Middle frontal gyrus (tissue), 1 donor: Measurements from ENCODE around the gene MUC6.

Experiments used
- DNase-seq: peaks from one replicate; pipeline ENCODE4 v3.0.0-alpha.2; 2015; ENCODE audit warnings: low spot score; ENCODE audit errors: extremely low spot score

MUC6 gene

DNA sequence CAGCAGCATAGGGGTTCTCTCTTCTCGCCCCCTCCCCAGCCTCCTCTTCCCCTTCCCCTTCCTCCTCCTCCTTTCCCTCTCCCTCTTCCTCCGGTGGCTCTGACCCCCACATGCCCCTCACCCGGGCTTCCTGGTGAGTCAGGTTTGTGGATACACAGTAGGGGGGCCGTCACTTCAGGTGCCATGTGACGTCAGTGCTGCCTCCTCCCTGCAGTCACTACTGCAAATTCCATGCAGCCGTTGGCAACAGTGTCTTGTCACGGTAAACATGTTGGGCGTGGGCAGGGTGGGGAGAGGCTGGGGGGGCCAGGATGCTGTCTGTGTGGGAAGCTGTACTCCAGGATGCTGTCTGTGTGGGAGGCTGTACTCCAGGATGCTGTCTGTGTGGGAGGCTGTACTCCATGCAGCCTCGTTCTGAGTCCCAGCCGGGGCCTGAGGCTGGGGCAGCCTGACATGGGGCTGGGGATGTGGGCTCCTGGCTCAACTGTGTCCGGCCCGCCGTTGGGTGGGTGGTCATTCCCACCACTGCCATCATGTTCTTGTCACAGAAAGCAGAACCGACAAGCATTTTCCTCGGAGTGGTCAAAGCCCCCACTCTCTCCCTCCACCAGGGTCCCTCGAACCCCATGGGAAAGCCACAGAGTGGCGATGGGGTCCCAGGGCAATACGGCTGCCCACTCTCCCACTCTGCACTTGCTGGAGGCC, 35.8 kb upstream of the MUC6 start:
- DNase-seq = no peak

GRCh38 chr11:1071571-1072115, 35.1 kb upstream of the MUC6 start:
- DNase-seq = no peak

DNA sequence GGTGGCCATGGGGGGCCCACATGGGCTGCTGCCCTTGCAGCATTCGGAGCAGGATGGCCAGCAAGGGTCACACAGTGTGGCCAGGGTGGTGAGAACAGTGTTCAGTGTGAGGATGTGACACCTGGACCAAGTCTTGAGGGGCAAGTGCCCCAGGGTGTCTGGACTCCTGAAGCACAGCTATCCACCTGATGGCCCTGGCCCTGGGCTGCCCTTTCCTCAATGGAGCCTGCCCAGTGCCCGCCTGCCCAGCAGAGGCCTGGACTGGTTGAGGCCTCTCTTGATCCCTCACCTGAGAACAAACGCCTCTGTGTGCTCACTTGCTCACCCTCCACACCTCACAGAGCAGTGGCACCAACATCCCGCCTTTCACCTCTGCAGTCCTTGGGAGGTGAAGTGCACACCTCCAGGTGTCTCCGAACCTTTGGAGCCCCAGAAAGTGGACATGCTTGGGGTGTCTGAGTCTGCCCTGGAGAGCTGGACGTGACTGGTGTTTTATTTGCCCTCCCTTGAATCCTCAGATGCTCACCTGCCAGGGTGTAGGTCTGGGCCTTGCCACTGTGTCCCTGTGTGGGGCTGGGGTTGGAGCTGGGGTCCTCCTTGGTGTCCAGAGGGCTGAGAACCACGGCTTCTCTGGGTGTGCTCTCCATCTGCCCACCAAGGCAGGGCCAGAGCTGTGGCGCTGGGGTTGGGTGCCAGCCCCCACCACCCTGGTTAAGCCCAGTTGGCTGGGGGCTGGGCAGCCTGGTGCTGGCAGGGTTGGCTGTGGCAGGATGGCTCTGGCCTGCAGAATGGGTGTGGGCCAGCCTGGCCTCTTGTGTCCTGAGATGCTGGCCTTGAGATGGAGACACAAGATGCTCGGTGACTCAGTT, 34.3 kb upstream of the MUC6 start:
- no peak for DNase-seq

- DNase-seq = no peak
Measured at GRCh38 chr11:1069740-1070139, 33.2 kb upstream of the MUC6 start.

DNA sequence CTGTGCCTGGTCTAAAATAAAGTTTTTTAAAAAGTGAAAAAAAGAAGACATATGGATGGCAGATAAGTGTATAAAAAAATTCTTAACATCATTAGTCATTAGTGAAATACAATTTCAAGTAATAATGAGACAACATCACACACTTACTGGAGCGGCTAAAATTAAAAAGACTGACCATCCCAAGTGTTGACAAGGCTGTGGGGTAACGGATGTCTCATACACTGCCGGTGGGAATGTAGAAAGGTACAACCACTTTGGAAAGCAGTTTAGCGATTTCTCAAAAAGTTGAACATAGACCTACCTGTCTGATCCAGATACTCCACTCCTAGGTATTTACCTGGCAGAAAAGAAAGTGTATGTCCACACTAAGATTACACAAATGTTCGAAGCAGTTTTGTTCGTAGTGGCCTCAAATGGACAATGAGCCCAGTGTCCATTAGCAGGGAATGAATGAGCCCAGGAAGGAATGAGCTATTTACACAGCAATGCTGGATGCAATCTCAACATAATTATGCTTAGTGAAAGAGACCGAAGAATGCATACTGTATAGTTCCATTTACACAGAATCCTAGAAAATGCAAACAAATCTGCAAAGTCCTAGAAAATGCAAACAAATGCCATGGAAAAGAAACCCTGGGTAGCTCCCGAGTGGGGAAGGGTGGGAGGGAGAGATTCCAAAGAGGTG, 31.4 kb upstream of the MUC6 start:
- DNase-seq = no peak

- DNase-seq = no peak
Measured at GRCh38 chr11:1064167-1064566, 27.6 kb upstream of the MUC6 start.

GRCh38 chr11:1062075-1062820, 25.7 kb upstream of the MUC6 start:
- no peak for DNase-seq

GRCh38 chr11:1060852-1061616, 24.5 kb upstream of the MUC6 start:
- DNase-seq = no peak

GRCh38 chr11:1060410-1060809, 23.9 kb upstream of the MUC6 start:
- no peak for DNase-seq

DNA sequence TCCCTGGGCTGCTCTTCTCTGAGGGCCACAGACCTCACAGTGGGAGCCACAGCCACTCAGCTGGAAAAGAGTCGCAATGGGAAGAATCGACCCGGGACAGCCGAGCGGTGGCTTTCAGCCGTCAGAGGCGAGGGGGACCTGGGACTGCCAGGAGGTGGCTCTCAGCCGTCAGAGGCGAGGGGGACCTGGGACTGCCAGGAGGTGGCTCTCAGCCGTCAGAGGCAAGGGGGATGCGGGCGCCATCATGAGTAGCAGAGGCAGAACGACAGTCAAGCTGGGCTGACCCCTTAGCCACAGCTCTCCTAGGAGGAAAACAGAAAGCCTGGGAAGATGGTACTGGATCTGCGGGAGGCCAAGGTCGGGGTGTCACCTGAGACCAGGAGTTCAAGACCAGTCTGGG, 23.2 kb upstream of the MUC6 start:
- DNase-seq = no peak

DNA sequence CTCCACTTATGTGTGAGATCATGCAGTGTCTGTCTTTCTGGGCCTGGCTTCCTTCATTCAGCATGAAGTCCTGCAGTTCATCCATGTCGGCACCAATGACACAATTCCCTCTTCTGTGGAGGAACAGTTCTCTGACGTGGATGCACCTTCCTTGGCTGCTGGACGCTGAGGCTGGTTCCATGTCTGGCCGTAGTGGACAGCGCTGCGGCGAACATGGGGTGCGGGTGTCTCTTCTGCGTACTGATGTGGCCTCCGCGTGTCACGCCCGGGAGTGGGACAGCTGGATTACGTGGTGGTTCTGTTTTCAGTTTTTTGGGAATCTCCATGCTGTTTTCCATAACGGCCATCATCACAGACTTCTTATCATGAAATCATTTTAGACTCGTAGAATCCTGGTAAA, 21.3 kb upstream of the MUC6 start:
- DNase-seq = no peak

DNA sequence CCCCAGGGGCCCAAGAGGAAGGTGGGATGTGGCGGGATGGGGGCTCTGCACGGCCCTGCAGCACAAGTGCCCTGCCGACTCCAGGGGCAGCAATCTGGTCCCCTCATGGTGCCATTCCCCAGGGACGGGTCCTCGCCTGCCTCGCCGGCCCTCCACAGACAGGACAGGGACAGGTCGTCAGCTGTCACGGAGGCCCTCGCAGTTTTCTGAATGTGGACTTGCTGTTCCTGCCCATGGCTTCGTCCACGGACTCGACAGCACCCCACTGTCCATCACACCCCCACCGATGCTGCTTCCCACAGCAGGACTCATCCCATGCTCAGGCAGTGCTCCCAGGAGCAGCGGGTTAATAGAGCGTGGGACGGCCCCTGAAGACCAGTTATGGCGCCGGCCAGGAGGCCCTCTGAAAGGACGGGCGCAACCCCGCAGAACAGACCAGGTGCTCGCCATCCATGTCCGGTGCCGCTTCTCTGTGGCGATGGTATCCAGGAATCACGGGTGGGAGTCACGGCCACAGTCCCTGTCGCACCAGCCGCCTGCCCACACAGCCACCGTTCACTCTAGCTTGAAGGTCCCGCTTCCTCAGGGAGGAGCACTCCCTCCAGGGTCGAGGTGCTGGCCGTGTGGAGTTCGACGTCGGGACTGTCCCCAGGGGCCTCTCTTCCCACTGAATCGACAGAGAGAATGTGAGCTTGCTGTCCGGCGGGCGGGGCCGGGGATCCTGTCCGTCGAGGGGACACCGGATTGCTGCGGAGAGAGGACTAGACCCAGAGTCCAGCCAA, 19.7 kb upstream of the MUC6 start:
- no peak for DNase-seq

- DNase-seq = no peak
Measured at GRCh38 chr11:1055109-1055703, 18.7 kb upstream of the MUC6 start.

DNA sequence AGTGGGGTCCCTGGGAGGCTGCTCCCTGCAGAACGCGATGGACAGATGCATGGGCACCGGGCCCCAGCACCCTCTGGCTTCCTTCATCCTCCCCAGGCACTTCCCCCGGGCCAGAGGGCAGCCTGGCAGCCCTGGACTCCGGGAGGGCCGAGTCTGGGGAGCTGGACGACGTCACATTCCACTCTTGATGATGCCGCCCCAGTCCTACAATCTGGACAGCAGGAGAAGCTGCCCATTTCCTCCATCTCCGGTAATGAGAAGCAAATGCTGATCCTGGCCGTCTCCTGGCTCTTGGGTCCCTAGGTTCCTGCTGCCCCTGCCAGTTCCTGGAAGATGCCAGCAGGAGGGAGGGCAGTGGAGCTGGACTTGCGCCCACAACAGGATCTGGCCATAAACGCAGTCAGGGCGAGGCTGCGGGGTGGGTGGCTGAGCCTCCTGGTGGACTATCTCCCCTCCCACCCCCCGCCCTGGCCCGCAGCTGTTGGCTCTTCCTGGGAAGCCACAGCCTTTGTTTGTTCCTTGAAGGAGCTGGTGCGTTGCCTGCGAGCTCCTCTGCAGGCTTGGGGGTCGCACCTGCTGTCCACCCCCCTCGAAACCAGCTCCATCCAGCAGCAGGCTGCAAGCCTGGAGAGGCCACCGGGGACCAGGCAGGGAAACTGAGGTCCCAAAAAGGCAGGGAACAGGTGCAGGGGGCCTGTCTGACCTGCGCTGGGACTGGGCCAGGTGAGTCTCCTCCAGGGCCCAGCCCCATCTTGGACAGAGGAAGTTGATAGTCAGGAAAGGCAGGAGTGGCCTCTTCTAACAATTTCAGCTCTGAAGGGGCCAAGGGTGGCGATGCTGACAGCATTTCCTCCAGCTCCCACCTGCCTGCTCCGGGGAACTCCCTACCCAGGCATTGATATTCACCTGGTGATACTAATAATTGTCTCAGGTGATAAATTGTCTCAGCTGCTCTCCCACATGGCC, 17.9 kb upstream of the MUC6 start:
- no peak for DNase-seq

DNA sequence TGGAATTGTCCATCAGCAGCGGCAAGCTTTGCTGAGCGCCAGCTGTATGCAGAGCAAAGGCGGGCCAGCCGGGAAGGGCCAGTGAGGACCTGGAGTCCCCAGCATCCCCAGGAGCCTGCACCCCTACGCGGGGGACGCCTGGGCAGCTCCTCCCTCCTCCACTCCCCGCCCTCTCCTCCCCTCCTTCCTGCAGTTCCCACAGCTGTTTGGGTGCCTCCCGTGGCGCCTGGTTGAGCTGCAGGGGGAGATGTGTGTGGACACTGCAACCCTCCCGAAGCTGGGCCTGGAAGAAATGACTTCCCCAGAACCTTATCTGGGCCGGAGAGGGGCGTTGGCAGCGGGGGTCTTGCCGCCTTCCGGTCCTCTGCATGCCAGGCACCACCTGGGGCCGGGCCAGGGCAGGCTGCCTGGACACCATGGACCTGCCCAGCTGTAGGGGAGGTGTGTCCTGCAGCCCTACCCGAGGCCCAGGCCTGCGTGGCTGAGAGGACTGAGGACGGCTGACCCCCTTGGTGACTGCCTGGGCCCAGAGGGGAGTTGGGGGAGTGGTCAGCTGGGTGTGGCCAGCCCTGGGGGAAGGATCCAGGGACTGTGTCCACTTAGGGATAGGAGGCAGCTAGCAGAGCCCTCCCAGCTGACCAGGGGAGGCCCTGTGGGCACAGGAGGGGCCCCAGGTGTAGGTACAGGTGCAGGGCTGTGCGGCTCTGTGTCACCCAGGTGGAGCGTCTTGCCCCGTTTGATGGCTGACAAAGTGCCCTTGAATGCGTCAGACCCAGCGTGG, 16.8 kb upstream of the MUC6 start:
- no peak for DNase-seq

DNA sequence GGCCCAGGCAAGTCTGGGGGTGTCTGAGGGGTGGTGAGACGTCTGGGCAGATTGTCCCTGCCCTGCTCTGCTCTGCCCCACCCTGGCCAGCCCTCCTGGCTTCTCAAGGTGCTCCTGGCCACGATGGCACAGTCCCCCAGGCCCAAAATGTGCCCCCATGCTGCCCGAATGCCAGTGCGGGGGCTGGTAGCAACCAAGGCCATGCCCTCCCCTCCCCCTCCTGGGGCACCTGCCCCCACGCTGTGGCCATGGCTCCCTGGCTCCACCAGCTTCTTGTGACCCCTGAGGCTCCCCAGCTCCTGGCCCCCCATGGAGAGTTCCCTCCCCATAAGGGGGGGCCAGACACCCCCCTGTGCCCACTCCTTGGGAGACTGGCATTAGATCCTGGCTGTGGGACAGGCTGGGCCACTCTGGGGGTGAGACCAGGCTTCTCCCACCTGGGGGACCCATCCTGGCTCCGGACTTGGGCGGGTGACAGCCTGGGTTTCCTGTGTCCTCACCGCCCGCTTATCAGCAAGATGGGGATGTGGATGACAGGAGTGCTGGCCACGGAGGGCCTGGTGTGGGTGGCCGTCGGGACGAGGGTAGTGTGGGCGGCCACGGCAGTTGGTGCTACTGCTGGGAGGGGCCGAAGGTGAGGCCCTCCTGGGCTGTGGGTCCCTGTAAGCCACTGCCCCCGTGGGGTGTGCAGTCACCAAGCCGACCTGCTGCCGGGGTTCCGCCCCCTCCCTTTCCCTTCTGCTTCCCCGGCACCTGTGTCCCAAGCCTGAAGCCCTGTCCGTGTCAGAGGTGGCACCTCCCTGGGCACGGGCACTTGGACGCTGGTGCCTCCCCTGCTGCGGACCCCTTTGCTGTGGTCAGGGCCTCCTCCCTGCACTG, 15.9 kb upstream of the MUC6 start:
- no peak for DNase-seq
